HepG2 (cell line): ENCODE measurements around the gene AFG1L. TPM values are rescaled to one million over a fixed set of nuclear protein-coding genes. Genes with fewer than 3 reads are reported as not detected.

Source experiments
- GATA4 ChIP-seq: sonication (generic); IDR thresholded peaks from 2 replicates; pipeline ENCODE4 v1.6.1; 2016; ENCODE audit warnings: antibody characterized with exemption, low read depth, borderline replicate concordance
- GATAD1 ChIP-seq: IDR thresholded peaks from 2 replicates; pipeline ENCODE4 v1.6.1; 2016; ENCODE audit warnings: missing genetic modification reagents, missing compliant biosample characterization
- NCOA2 ChIP-seq: sonication (generic); formaldehyde crosslinking; IDR thresholded peaks from 2 replicates; pipeline ENCODE4 v1.8.0; 2022; ENCODE audit warnings: inconsistent platforms
- PRMT3 ChIP-seq: sonication (generic); formaldehyde crosslinking; IDR thresholded peaks from 2 replicates; pipeline ENCODE4 v1.8.1; 2022; ENCODE audit warnings: low read depth, mild to moderate bottlenecking, moderate library complexity, missing genetic modification reagents, borderline replicate concordance
- REL ChIP-seq: sonication (generic); formaldehyde crosslinking; conservative IDR thresholded peaks from 2 replicates; pipeline ENCODE4 v1.8.0; 2022; ENCODE audit warnings: mild to moderate bottlenecking, missing genetic modification reagents, moderate library complexity
- TOPORS ChIP-seq: sonication (generic); formaldehyde crosslinking; IDR thresholded peaks from 2 replicates; pipeline ENCODE4 v1.8.0; 2023; ENCODE audit warnings: mild to moderate bottlenecking, missing genetic modification reagents
- U2AF1 ChIP-seq: fragments of 200-400 bp; formaldehyde crosslinking; optimal IDR thresholded peaks from 2 replicates; pipeline ENCODE3; 2017; ENCODE audit warnings: mild to moderate bottlenecking, low read depth, low read length
- ZFP1 ChIP-seq: IDR thresholded peaks from 2 replicates; pipeline ENCODE4 v1.6.1; 2016
- polyA plus RNA-seq, 8 experiments: library from polyadenylated mRNA; depleted of rRNA in 3 of 8; stranded (reverse) in 7 of 8; unstranded in 1 of 8; fragments of >200 nt; fragmentation: Illumina TruSeq in 4 of 8; extraction: Trizol in 4 of 8; gene quantifications; 2 replicates each; pipeline versions ENCODE4 v1.2.1 to v1.2.3, GENCODE V29; 2011 to 2016; ENCODE audit warnings: low read depth in 4 of 8, missing spikeins in 1 of 8, mixed read lengths in 1 of 8; ENCODE audit not compliant: insufficient read depth in 1 of 8
- total RNA-seq, 5 experiments: library from RNA; depleted of rRNA; stranded (reverse); fragments of >200 nt; fragmentation: Illumina TruSeq; extraction: Trizol; gene quantifications; 2 replicates each; pipeline ENCODE4 v1.2.3, GENCODE V29; 2016; ENCODE audit warnings: low read depth in 1 of 5
- TF ChIP-seq, protein P1 (sequence below): IDR thresholded peaks from 2 replicates; pipeline ENCODE4 v1.6.1; 2016; ENCODE audit warnings: missing genetic modification reagents, missing compliant biosample characterization
- TF ChIP-seq, protein P2 (sequence below): sonication (generic); formaldehyde crosslinking; IDR thresholded peaks from 2 replicates; pipeline ENCODE4 v1.5.0; 2020; ENCODE audit warnings: mild to moderate bottlenecking, missing genetic modification reagents
- TF ChIP-seq, protein P3 (sequence below): sonication (generic); formaldehyde crosslinking; IDR thresholded peaks from 2 replicates; pipeline ENCODE4 v1.4.0; 2020; ENCODE audit warnings: missing genetic modification reagents
- TF ChIP-seq, protein P4 (sequence below): sonication (generic); formaldehyde crosslinking; conservative IDR thresholded peaks from 2 replicates; pipeline ENCODE4 v1.4.0; 2020; ENCODE audit warnings: missing genetic modification reagents
- TF ChIP-seq, protein P5 (sequence below): IDR thresholded peaks from 2 replicates; pipeline ENCODE4 v1.6.1; 2012; ENCODE audit warnings: low read depth, low read length, improper control_type of control experiment
- TF ChIP-seq, protein P6 (sequence below): sonication (generic); formaldehyde crosslinking; IDR thresholded peaks from 2 replicates; pipeline ENCODE4 v1.4.0; 2020; ENCODE audit warnings: mild to moderate bottlenecking, missing genetic modification reagents
- TF ChIP-seq, protein P7 (sequence below): sonication (generic); formaldehyde crosslinking; IDR thresholded peaks from 2 replicates; pipeline ENCODE4 v1.4.0; 2020; ENCODE audit warnings: missing genetic modification reagents, borderline replicate concordance

Gene AFG1L
- total and polyA plus RNA-seq, 2 of the 13 experiments (the other 11 are each of a cell fraction or from before 2014, with no cell fraction given), result 3.1 to 14.0 TPM

DNA sequence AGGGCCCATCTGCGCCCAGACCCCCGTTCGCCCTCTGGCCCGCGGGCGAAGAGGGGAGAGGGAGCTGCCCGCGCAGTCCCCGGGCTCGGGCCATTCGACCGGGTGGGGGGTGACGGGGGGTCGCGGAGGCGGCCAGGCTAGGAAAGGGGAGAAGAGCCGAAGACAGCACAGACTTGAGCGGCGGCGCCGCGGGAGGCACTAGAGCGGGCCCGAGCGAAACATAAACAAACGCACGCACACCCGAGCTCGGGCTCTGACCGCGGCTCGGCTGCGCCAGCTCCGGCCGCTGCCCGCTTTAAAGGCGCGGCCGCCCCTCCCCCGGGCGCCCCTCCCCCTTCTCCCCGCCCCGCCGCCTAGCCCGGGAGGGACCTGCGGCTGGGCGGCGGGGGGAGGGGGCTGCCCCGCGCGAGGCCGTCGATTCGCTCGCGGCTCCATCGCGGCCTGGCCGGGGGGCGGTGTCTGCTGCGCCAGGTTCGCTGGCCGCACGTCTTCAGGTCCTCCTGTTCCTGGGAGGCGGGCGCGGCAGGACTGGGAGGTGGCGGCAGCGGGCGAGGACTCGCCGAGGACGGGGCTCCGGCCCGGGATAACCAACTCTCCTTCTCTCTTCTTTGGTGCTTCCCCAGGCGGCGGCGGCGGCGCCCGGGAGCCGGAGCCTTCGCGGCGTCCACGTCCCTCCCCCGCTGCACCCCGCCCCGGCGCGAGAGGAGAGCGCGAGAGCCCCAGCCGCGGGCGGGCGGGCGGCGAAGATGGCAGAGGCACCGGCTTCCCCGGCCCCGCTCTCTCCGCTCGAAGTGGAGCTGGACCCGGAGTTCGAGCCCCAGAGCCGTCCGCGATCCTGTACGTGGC lies 265.8 kb downstream of the AFG1L start, which contains the start of gene FOXO3 (continued):
- TF ChIP-seq U2AF1 (peak; percentile 83), ZFP1 (no peak), GATA4 (peak; percentile 73; the same call in 1 of the 2 replicates), PRMT3 (CRISPR knock-in tag) (no peak), NCOA2 (CRISPR knock-in tag) (no peak), TOPORS (no peak), REL (CRISPR knock-in tag) (no peak), GATAD1 (CRISPR knock-in tag) (no peak; the same call in 1 of the 2 replicates)
- TF ChIP-seq, protein P1, sequence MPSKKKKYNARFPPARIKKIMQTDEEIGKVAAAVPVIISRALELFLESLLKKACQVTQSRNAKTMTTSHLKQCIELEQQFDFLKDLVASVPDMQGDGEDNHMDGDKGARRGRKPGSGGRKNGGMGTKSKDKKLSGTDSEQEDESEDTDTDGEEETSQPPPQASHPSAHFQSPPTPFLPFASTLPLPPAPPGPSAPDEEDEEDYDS (CRISPR knock-in tag), result peak; percentile 77
- TF ChIP-seq, protein P2, sequence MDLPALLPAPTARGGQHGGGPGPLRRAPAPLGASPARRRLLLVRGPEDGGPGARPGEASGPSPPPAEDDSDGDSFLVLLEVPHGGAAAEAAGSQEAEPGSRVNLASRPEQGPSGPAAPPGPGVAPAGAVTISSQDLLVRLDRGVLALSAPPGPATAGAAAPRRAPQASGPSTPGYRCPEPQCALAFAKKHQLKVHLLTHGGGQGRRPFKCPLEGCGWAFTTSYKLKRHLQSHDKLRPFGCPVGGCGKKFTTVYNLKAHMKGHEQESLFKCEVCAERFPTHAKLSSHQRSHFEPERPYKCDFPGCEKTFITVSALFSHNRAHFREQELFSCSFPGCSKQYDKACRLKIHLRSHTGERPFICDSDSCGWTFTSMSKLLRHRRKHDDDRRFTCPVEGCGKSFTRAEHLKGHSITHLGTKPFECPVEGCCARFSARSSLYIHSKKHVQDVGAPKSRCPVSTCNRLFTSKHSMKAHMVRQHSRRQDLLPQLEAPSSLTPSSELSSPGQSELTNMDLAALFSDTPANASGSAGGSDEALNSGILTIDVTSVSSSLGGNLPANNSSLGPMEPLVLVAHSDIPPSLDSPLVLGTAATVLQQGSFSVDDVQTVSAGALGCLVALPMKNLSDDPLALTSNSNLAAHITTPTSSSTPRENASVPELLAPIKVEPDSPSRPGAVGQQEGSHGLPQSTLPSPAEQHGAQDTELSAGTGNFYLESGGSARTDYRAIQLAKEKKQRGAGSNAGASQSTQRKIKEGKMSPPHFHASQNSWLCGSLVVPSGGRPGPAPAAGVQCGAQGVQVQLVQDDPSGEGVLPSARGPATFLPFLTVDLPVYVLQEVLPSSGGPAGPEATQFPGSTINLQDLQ (CRISPR knock-in tag), result no peak
- TF ChIP-seq, protein P3, sequence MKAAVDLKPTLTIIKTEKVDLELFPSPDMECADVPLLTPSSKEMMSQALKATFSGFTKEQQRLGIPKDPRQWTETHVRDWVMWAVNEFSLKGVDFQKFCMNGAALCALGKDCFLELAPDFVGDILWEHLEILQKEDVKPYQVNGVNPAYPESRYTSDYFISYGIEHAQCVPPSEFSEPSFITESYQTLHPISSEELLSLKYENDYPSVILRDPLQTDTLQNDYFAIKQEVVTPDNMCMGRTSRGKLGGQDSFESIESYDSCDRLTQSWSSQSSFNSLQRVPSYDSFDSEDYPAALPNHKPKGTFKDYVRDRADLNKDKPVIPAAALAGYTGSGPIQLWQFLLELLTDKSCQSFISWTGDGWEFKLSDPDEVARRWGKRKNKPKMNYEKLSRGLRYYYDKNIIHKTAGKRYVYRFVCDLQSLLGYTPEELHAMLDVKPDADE (CRISPR knock-in tag), result no peak
- TF ChIP-seq, protein P4, sequence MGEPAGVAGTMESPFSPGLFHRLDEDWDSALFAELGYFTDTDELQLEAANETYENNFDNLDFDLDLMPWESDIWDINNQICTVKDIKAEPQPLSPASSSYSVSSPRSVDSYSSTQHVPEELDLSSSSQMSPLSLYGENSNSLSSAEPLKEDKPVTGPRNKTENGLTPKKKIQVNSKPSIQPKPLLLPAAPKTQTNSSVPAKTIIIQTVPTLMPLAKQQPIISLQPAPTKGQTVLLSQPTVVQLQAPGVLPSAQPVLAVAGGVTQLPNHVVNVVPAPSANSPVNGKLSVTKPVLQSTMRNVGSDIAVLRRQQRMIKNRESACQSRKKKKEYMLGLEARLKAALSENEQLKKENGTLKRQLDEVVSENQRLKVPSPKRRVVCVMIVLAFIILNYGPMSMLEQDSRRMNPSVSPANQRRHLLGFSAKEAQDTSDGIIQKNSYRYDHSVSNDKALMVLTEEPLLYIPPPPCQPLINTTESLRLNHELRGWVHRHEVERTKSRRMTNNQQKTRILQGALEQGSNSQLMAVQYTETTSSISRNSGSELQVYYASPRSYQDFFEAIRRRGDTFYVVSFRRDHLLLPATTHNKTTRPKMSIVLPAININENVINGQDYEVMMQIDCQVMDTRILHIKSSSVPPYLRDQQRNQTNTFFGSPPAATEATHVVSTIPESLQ, result no peak
- TF ChIP-seq, protein P5, sequence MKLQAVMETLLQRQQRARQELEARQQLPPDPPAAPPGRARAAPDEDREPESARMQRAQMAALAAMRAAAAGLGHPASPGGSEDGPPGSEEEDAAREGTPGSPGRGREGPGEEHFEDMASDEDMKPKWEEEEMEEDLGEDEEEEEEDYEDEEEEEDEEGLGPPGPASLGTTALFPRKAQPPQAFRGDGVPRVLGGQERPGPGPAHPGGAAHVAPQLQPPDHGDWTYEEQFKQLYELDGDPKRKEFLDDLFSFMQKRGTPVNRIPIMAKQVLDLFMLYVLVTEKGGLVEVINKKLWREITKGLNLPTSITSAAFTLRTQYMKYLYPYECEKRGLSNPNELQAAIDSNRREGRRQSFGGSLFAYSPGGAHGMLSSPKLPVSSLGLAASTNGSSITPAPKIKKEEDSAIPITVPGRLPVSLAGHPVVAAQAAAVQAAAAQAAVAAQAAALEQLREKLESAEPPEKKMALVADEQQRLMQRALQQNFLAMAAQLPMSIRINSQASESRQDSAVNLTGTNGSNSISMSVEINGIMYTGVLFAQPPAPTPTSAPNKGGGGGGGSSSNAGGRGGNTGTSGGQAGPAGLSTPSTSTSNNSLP, result no peak
- TF ChIP-seq, protein P6, sequence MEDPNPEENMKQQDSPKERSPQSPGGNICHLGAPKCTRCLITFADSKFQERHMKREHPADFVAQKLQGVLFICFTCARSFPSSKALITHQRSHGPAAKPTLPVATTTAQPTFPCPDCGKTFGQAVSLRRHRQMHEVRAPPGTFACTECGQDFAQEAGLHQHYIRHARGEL (CRISPR knock-in tag), result no peak
- TF ChIP-seq, protein P7, sequence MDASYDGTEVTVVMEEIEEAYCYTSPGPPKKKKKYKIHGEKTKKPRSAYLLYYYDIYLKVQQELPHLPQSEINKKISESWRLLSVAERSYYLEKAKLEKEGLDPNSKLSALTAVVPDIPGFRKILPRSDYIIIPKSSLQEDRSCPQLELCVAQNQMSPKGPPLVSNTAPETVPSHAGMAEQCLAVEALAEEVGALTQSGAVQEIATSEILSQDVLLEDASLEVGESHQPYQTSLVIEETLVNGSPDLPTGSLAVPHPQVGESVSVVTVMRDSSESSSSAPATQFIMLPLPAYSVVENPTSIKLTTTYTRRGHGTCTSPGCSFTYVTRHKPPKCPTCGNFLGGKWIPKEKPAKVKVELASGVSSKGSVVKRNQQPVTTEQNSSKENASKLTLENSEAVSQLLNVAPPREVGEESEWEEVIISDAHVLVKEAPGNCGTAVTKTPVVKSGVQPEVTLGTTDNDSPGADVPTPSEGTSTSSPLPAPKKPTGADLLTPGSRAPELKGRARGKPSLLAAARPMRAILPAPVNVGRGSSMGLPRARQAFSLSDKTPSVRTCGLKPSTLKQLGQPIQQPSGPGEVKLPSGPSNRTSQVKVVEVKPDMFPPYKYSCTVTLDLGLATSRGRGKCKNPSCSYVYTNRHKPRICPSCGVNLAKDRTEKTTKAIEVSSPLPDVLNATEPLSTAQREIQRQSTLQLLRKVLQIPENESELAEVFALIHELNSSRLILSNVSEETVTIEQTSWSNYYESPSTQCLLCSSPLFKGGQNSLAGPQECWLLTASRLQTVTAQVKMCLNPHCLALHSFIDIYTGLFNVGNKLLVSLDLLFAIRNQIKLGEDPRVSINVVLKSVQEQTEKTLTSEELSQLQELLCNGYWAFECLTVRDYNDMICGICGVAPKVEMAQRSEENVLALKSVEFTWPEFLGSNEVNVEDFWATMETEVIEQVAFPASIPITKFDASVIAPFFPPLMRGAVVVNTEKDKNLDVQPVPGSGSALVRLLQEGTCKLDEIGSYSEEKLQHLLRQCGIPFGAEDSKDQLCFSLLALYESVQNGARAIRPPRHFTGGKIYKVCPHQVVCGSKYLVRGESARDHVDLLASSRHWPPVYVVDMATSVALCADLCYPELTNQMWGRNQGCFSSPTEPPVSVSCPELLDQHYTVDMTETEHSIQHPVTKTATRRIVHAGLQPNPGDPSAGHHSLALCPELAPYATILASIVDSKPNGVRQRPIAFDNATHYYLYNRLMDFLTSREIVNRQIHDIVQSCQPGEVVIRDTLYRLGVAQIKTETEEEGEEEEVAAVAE (CRISPR knock-in tag), result no peak
